ENCODE data around the gene IP6K1.
"Not testable (repeated sequence)": the region's sequence is repeated elsewhere in the genome, so short reads cannot be mapped to it uniquely, and the experiment has no call there.

IP6K1 gene

DNA sequence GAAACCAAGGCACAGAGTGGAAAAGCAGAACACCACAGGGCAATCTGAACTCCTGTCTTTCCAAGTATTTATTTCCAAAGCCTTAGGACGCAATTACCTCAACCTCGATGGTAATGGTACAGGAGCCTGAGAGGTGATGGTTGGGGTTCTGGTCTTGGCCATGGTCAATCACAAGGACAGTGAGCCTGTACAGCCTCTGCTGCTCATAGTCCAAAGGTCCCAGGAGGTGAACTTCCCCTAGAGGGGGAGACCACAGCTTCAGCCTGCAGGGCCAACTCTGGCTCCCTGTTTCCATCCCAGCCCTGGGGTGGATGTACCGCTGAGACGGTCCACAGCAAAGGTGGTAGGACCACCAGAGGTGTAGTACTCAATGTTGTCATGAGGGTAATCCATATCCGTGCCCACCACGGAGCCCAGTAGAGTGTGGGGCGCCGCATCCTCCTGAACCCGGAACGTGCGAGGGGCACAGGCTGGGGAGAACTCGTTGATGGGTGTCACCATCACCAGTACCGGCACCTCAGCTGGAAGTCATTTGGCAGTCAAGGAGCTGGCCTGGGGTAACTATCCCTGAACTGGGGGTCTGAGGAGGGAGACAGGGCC lies 7.2 kb upstream of the IP6K1 start:
- DNase-seq (ENCODE audit: low read depth), result no peak

DNA sequence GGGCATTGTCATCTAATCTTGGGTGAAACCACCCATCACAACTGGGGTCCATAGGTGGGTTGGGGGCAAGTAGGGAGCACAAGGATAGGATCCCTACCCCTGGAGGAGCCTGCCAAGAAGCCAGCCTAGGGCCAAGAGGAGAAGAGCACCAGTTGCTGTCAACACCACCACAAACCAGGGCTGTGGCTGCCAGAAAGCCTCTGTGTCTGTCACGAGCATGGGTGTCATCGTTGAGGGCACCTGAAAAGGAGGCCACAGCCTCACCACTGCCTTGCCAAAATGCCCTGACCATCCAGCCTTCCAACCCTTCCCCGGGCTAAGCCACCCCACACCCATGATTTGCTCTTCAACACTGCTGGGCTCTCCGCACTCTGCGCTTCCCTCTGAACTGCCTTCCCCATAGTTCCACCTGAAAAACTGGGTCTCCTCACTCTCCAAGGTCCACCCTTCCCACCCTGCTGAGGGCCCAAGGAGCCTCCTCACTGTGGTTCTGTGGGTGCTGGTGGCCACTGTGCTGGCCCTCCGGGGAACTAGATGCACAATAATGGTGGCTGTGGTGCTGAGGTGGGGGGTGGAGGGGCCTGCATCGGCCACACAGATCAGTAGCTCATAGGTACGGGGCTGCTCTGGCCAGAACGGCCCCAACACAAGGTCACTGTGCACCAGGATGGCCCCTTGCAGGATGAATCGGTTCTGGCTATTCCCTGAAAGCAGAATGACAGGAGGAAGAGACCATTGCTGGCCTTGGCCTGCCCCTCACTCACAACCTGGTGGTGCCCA lies 6.2 kb upstream of the IP6K1 start:
- DNase-seq (ENCODE audit: low read depth), result no peak

DNA sequence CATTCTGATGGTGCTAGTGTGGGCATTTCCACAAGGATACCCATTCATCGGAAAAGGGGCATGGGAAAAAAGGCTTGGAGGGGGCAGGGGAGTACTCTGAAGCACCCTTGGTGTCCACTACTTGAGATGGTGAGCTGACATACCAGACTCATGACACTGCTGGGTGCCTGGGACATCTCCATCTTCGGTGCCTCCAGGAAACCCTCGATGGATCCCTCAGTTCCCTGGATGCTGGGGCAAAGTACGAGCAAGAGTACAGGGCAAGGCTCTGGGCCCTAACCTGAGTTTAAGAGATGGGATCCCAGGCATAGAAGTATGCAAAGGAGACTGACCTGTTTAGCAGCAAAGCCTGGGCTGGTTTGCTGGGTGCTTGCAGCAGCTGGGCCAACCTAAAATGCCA lies 5.2 kb upstream of the IP6K1 start:
- DNase-seq (ENCODE audit: low read depth), result no peak

DNA sequence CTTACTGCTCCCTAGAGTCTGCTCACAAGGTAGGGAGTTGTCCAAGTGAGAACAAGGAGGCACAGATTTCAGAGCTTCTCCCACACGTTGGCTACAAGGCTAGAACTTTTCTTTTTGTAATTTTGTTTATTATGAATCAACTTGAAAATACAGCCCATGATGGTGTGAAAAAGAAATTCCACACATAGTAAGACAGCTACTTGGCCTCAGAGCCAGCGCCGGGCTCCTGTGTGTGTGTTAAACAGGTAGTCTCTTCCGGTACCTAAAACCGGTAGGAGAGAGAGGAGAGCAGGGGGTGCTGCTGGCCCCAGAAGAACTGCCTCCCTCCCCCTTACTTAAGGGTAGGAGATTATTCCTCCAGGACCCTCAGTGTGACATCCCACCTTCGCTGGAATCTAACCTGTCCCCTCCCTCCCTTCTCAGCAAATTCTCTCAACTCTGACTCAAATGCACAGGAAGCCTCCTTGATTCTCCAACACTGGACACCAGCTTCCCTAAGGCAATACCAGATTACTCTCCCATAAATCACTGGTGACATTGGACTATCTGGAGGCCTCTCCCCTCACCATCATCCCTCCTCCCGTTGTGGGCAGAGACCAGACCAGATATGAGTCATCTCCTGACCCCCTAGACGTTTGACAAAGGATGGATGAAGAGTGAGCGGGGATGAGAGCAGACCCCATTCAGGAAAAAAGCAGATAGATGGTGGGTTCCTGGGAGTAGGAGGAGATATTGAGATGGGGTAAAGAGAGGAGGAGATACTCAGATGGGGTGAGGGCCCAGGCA lies 4.5 kb upstream of the IP6K1 start:
- DNase-seq (ENCODE audit: low read depth), result no peak

DNA sequence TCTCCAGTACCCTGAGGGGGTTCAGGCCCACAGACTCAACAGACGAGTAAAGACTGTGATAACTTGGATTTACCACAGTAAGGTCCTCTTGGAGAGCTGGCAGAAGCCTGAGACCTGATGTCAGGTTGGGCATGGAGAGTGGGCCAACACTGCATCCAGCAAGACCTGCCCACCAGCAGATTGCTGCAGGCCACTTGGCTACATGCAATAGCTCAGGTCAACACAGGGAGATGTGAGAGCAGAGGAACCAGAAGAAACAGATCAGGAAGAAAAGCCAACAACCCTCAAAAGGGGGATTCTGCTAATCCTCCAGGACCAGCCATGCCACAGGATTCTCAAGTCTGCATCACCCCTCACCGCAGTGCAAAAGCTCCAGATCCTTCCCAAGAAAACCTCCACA lies 1.7 kb upstream of the IP6K1 start:
- no peak for DNase-seq (ENCODE audit: low read depth)

DNA sequence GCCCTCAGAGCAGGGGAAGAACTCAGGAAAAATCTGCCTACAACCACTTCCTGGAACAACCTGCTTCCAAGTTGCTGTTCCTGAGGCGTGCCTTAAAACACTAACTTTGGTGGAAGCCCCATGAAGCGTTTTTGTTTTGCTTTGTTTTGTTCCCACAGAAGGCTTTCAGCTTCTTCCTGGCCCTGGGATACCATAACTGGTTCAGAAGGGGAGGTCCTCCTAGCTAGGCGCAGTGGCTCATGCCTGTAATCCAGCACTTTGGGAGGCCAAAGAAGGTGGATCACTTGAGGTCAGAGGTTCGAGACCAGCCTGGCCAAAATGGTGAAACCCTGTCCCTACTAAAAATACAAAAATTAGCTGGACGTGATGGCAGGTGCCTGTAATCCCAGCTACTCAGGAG lies 1.2 kb upstream of the IP6K1 start:
- DNase-seq (ENCODE audit: low read depth), result no peak

DNA sequence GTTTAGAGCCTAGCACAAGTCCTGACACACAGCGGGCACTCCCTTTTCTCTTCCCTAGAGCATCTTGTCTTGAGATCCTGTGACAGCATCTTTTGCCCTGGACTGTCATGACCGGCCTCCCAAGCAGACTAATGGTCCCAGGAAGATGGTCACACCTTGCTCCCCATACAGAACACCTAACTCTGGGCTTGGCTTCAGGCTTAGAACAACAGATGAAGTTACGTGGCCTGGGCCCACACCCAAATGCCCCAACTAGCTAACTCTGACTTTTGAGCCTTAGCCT lies 781 bp upstream of the IP6K1 start:
- no peak for DNase-seq (ENCODE audit: low read depth)

DNA sequence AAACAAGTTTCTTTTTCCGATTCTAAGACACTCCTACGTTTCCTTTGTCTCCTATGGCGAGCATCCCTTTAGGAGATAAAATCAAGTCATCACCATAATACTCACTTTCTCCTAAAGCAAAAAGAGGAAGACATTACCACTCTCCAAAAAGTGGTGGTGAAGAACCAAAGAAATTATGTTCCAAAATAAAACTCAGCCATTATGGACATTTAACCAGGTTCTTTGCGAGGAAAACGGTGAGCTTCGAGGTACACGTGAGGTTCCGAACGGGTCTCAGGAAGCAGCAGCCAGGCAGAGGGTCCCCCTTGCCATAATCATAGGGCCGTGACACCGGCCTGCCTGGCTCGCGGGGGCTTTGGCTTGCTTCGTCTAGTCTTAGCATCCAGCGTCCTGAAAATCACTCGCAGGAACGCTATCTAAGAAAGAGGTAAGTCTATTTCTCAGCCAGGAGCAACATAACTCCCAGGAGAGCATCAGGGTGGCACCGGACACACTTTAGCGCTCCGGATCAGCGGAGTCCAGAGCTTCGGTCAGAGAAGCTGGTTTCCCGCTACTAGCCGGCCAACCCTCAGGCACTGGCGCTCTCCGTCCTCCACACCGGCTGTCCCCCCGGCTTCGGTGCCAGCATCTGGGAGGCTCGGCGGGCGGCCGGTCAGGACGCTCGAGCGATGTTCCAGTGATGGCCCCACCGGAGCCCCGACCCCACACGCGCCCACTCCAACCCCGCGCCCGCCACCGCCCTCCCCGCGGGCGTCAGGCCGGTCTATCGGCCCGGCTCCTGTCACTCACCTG lies 581 bp downstream of the IP6K1 start:
- no peak for DNase-seq (ENCODE audit: low read depth)

DNA sequence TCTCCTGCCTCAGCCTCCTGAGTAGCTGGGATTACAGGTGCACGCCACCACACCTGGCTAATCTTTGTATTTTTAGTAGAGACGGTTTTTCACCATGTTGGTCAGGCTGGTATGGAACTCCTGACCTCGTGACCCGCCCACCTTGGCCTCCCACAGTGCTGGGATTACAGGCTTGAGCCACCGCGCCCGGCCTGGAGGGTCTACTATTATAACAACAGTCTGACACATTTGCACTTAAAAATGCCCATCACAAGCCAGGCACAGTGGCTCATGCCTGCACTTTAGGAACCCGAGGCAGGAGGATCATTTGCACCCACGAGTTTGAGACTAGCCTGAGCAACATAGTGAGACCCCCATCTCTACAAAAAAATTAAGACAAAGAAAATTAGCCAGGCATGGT lies 4.1 kb downstream of the IP6K1 start:
- DNase-seq (ENCODE audit: low read depth), result not testable (repeated sequence)

DNA sequence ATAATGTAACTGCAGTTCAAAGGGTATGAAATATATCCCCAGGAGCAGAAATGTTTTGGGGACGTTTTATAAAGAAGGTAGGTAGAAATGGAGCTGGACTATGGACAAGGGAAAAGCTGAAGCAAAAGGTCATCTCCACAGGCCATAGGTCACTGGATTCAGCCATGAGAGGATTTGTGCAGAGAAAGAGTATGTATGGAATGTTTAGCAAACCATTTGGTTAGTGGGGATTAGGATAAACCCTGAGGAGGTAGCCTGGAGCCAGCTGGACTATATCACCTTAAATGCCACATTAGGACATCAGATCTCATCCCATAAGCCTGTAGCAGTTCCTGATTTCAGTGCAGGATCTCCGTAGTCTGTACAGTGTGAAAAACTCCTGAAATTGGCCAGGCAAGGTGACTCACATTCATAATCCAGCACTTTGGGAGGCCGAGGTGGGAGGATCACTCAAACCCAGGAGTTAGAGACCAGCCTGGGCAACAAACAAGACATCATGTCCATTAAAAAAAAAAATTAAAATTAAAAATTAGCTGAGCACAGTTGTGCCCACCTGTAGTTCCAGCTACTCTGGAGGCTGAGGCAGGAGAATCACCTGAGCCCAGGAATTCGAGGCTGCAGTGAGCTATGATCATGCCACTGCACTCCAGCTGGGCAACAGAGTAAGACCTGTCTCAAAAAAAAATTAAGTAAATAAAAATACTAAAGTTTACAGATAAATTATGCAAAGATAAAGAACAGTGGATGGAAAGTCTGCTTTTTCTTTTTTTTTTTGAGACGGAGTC lies 4.7 kb downstream of the IP6K1 start:
- DNase-seq (ENCODE audit: low read depth), result no peak

DNA sequence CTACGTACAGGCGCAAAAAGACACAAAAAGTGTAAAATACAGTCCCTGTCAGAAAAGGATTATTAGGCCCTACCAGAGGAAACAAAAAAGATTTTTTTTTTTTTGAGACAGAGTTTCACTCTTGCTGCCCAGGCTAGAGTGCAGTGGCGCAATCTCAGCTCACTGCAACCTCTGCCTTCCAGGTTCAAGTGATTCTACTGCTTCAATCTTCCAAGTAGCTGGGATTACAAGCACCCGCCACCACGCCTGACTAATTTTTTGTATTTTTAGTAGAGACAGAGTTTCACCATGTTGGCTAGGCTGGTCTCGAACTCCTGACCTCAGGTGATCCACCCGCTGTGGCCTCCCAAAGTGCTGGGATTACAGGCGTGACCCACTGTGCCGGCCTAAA lies 5.4 kb downstream of the IP6K1 start:
- DNase-seq (ENCODE audit: low read depth), result not testable (repeated sequence)

DNA sequence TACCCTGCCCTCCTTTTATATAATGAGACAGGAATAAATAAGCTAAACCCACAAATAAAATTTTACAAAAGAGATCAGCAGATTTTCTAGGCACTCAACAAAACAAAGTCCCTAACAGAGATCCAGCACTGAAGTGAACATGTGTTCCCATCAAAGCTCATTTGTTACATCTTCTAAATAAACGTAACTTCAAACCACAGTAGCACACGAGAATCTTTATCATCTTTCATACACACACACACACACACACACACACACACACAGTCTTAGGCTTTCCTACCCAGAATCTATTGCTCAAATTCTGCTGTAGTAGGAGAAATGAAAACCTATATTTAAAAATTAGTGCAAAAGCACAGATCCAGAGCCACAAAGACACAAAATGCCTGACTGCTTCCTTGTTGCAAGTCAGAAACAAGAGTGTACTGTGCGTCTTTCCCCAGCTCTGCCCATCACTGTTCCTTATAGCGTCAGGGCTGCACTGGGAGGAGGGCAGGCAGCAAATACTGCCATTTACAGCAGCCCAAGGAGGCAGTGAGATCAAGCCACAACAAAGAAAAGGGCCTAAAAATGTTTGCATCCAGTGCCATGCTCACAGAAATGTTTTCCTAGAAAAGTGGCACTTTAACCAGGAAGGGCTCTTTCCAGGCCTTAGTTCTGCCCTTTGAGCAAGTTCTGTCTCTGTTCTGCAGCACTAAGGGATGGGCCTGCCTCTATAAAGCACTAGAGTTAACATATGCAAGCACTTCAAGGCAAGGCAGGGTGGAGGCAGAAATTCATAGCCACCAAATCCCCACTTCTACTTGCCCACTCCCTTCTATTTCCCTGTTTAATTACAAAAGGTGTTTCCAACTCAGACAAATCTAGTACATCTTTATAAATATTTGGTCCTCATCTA lies 6.0 kb downstream of the IP6K1 start:
- no peak for DNase-seq (ENCODE audit: low read depth)

DNA sequence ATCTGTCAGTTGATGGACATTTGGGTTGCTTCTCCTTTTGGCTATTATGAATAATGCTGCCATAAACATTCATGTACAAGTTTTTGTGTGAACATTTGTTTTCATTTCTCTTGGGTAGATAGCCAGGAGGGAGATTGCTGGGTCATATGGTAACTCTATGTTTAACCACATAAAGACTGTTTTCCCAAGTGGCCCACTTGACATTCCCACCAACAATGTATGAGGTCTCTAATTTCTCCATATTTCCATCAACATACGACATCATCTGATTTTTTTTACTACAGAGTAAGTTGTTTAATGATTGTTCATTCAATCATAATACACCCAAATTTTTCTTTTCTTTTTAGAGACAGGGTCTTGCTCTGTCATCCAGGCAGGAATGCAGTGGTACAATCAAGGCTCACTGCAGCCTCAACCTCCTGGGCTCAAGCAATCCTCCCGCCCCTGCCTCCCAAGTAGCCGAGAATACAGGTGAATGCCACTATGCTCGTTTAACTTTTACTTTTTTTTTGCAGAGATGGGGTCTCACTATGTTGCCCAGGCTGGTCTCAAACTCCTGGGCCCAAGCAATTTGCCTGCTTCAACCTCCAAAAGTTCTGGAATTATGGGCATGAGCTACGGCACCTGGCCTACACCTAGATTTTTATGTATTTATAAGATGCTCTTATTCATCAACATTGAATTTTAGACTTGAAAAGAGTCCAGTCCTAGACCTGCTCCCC lies 6.8 kb downstream of the IP6K1 start:
- no peak for DNase-seq (ENCODE audit: low read depth)

DNA sequence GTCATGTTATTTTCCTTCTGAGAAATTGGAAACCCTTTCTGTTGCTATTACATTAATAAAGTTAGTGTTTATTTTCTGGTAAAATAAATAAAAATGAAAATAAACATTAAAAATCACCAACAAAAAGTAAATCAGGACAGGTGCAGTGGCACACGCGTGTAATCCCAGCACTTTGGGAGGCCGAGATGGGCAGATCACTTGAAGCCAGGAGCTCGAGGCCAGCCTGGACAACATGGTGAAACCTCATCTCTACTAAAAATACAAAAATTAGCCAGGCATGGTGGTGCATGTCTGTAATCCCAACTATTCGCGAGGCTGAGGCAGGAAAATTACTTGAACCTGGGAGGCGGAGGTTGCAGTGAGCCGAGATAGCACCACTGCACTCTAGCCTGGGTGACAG lies 10.2 kb downstream of the IP6K1 start:
- not testable (repeated sequence) for DNase-seq (ENCODE audit: low read depth)

DNA sequence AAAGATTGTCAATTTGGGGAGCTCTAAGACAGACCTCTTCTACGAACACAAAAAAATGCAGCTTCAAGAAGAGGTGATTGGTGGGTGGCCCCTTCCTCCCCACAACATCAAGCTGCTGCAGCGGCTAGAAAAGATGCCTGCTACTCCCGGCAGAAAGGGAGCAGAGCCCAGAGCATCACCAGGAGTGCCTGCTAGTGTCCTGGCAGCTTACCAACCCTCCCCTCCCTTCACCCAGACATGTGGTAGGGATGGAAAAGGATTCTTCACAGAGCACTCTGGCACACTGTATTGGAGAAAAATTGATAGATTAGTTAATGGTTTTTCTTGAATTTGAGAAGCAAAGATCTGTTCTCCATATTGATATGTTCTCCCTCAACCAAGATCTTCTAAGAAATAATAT lies 10.8 kb downstream of the IP6K1 start:
- DNase-seq (ENCODE audit: low read depth), result no peak

DNA sequence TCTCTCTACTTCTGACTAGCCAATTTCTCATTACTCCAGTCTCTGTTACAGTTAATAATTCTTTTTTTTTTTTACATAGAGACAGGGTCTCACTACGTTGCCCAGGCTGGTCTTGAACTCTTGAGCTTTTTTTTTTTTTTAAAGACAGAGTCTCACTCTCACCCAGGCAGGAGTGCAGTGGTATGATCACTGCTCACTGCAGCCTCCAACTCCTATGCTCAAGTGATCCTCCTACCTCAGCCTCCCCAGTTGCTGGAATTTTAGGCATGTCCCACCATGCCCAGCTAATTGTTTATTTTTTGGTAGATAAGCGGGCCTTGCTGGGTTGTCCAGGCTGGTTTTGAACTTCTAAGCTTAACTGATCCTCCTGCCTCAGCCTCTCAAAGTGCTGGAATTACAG lies 13.6 kb downstream of the IP6K1 start:
- no peak for DNase-seq (ENCODE audit: low read depth)

DNA sequence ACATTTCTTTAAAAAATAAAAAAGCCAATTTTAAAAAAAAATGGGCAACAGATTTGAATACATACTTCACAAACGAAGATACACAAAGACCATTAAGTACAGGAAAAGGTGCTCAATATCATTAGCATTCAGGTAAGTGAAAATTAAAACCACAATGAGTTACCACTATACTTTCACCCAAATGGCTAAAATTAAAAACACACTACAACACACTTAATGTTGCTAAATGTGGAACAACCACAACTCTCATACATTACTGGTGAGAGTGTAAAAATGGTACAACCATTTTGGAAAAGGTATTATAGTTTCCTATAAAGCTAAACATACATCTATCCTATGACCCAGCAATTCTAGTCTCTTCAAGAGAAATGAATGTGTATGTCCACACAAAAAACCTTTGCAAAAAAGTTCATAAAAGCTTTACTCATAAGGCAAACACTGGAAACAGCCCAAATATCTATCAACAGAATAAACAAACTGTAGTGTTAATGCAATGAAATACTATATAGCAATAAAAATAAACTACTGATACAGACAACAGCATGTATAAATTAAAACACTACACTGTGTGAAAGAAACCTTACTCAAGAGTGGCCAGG lies 14.9 kb downstream of the IP6K1 start:
- no peak for DNase-seq (ENCODE audit: low read depth)

DNA sequence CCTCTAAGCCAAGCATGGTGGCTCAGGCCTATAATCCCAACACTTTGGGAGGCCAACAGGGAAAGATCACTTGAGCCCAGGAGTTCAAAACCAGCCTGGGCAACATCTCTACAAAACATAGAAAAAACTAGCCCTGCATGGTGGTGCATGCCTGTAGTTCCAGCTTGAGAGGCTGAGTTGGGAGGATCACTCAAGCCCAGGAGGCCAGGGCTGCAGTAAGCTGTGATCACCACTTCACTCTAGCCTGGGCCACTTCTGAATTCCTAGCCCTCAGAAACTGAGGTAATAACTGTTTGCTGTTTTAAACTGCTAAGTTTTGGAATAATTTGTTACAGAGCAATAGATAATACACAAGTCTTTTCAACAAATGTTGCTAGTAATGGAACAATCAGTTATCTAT lies 16.4 kb downstream of the IP6K1 start:
- no peak for DNase-seq (ENCODE audit: low read depth)

DNA sequence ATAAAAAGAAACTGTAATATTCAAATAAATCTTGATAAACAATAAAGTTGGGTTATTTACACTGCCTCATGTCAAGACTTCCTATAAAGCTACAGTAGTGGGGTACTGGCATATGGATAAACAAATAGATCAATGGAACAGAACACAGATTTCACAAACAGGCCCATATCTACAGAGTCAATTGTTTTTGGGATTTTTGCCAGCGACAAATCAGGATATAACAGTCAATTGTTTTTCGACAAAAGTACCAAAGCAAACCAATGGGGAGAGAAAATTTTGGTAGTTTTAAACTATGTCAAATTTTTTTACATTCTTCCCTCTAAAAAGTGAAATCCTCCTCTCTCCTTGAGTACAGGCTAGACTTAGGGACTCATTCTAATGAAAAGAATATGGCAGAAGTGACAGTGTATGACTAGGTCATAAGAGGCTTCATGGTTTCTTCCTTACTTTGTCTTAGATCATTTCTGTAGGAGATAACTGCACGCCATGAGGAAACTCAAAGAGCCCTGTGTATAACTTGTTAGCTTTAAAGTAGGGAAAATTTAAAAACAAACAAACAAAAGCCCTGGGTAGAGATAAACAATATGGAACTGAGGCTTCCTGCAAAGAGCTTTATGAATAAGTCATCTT lies 16.9 kb downstream of the IP6K1 start:
- DNase-seq (ENCODE audit: low read depth), result no peak
